ENCODE measurements around the gene DDX51.

DNA sequence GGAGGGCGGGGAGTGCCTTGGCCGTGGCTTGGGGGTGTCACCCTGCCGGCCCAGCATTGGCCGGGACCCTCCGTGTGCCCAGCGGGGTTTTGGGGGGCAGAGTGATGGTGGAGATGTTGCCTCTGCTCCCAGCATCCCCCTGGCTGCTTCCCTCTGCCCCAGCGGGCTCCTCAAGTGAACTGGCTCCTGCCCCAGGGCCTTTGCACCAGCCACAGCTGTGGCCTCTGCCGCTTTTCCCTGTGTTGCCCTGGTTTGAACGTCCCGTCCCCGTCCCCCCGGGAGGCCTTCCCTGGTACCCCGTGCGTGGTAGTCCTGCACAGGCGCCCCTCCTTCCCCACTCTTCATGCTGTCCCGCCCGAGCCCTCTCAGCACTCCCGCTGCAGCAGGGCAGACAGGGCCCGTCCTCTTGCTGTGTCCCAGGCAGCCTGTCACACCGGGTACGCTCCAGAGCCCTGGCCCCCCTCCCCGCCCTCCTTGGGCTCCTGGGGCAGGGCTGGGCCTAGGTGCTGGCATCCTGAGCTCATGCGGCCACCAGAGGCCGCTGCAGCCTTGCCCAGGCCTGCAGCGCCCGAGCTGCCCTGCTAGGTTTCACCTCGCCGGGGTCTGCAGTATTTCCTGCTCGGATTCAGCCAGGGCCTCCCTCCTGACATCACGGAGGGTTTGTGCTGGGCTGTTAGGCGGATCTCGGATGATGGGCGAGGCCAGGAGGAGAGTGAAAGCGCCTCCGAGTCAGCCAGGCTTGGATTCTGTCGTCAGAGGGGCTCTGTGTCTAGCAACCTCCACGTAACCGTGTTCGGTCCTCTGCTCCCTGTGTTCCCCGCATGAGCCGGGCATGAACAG lies 9.6 kb upstream of the DDX51 start:
- TF ChIP-seq, protein P1, sequence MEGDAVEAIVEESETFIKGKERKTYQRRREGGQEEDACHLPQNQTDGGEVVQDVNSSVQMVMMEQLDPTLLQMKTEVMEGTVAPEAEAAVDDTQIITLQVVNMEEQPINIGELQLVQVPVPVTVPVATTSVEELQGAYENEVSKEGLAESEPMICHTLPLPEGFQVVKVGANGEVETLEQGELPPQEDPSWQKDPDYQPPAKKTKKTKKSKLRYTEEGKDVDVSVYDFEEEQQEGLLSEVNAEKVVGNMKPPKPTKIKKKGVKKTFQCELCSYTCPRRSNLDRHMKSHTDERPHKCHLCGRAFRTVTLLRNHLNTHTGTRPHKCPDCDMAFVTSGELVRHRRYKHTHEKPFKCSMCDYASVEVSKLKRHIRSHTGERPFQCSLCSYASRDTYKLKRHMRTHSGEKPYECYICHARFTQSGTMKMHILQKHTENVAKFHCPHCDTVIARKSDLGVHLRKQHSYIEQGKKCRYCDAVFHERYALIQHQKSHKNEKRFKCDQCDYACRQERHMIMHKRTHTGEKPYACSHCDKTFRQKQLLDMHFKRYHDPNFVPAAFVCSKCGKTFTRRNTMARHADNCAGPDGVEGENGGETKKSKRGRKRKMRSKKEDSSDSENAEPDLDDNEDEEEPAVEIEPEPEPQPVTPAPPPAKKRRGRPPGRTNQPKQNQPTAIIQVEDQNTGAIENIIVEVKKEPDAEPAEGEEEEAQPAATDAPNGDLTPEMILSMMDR (IDR thresholded peaks at IDR 0.05): peak; percentile 77 to 90 (median 84)
- peak in 1 of 3 donors; percentile 7 for TF ChIP-seq POLR2A (IDR thresholded peaks at IDR 0.05)
